SK-N-SH (cell line): ENCODE measurements around the gene KAT14.

Experiments used
- CTCF ChIP-seq: fragments of 200-600 bp; sonication (generic); IDR thresholded peaks from 2 replicates; pipeline ENCODE4 v1.6.1; 2017; ENCODE audit warnings: antibody characterized with exemption, mild to moderate bottlenecking, moderate library complexity
- ELF1 ChIP-seq: IDR thresholded peaks from 2 replicates; pipeline ENCODE4 v1.4.0; 2012
- MEF2A ChIP-seq: IDR thresholded peaks from 2 replicates; pipeline ENCODE4 v1.4.0; 2012; ENCODE audit warnings: low read depth, borderline replicate concordance
- NRF1 ChIP-seq: IDR thresholded peaks from 2 replicates; pipeline ENCODE4 v1.6.1; 2012; ENCODE audit warnings: low read depth, mild to moderate bottlenecking, low read length
- POLR2AphosphoS5 ChIP-seq: IDR thresholded peaks from 2 replicates; pipeline ENCODE4 v1.6.1; 2012; ENCODE audit warnings: low read depth, low read length
- RCOR1 ChIP-seq: fragments of 150-350 bp; IDR thresholded peaks from 2 replicates; pipeline ENCODE4 v1.6.1; 2017; ENCODE audit warnings: antibody characterized with exemption, low read length
- TAF1 ChIP-seq: IDR thresholded peaks from 2 replicates; pipeline ENCODE4 v1.6.1; 2012; ENCODE audit warnings: low read depth, mild to moderate bottlenecking, low read length, moderate library complexity, borderline replicate concordance

GRCh38 chr20:18188434-18188833, 50.8 kb downstream of the KAT14 start:
- TF ChIP-seq ELF1, result no peak
- no peak for TF ChIP-seq NRF1
- no peak for TF ChIP-seq TAF1
- TF ChIP-seq RCOR1, result no peak
- TF ChIP-seq CTCF, result no peak
- no peak for TF ChIP-seq MEF2A
- TF ChIP-seq POLR2AphosphoS5, result no peak
